SK-N-SH (cell line): ENCODE data around the gene TRIM65. TPM values are rescaled to one million over a fixed set of nuclear protein-coding genes. Genes with fewer than 3 reads are reported as not detected.

ENCODE experiments used
- CTCF ChIA-PET: fragments of 300-600, 350-600 bp; formaldehyde crosslinking; extraction: SDS; loops from one replicate; lab custom pipeline; 2021; lab: Yijun Ruan, JAX
- POLR2A ChIA-PET: fragments of 350-600 bp; sonication (Branson Sonifier 250); formaldehyde crosslinking; extraction: SDS; loops from one replicate; lab custom pipeline; 2020; ENCODE audit warnings: antibody characterized with exemption, inconsistent platforms; lab: Yijun Ruan, JAX
- DNase-seq: peaks from one replicate; pipeline ENCODE4 v3.0.0; 2012
- H2AFZ ChIP-seq: fragments of 200-600 bp; sonication (generic); 2 replicates; pipeline ENCODE4 v1.8.1; 2016; ENCODE audit warnings: antibody characterized with exemption, mild to moderate bottlenecking, low read depth
- H3F3A ChIP-seq: fragments of 200-600 bp; sonication (generic); replicated peaks from 2 replicates; pipeline ENCODE3; 2016; ENCODE audit warnings: antibody characterized with exemption, mild to moderate bottlenecking; ENCODE audit not compliant: insufficient read depth
- H3K27ac ChIP-seq, 2 experiments: fragments of 200-500 bp in 1 of 2; fragments of 200-600 bp in 1 of 2; sonication (Bioruptor generic) in 1 of 2; sonication (generic), shearing (Covaris generic) in 1 of 2; 2 replicates each; pipeline versions ENCODE4 v1.5.1 to v1.6.1; 2014 to 2016; ENCODE audit warnings: low read depth in 2 of 2, inconsistent platforms in 1 of 2, low read length in 1 of 2, mild to moderate bottlenecking in 1 of 2, mixed read lengths in 1 of 2
- H3K27me3 ChIP-seq: fragments of 200-600 bp; sonication (generic), shearing (Covaris generic); 2 replicates; pipeline ENCODE4 v1.6.1; 2016; ENCODE audit warnings: mixed run types; ENCODE audit not compliant: insufficient read depth
- H3K36me3 ChIP-seq, 2 experiments: fragments of 200-500 bp in 1 of 2; fragments of 200-600 bp in 1 of 2; sonication (Bioruptor generic) in 1 of 2; sonication (generic) in 1 of 2; replicated peaks in 1 of 2; 2 replicates each; pipeline versions ENCODE3 to v1.5.1; 2014 to 2016; ENCODE audit warnings: low read length in 1 of 2, mild to moderate bottlenecking in 1 of 2; ENCODE audit not compliant: insufficient read depth in 2 of 2, control insufficient read depth in 1 of 2
- H3K4me1 ChIP-seq, 2 experiments: fragments of 200-500 bp in 1 of 2; fragments of 200-600 bp in 1 of 2; sonication (Bioruptor generic) in 1 of 2; sonication (generic), shearing (Covaris generic) in 1 of 2; 2 replicates each; pipeline versions ENCODE4 v1.5.1 to v1.6.1; 2014 to 2016; ENCODE audit warnings: low read depth in 1 of 2, low read length in 1 of 2, mixed run types in 1 of 2; ENCODE audit not compliant: insufficient read depth in 2 of 2, control insufficient read depth in 1 of 2
- H3K4me2 ChIP-seq: fragments of 200-600 bp; sonication (generic), shearing (Covaris generic); 2 replicates; pipeline ENCODE4 v1.6.1; 2017; ENCODE audit warnings: mixed run types
- H3K4me3 ChIP-seq, 2 experiments: fragments of 200-500 bp in 1 of 2; fragments of 200-600 bp in 1 of 2; sonication (Bioruptor generic) in 1 of 2; sonication (generic), shearing (Covaris generic) in 1 of 2; 2 replicates each; pipeline versions ENCODE4 v1.5.1 to v1.8.1; 2014 to 2016; ENCODE audit warnings: low read depth in 2 of 2, inconsistent platforms in 1 of 2, low read length in 1 of 2, mild to moderate bottlenecking in 1 of 2, mixed read lengths in 1 of 2, moderate library complexity in 1 of 2
- H3K79me2 ChIP-seq: fragments of 200-600 bp; sonication (generic); 2 replicates; pipeline ENCODE4 v1.8.1; 2017; ENCODE audit warnings: mild to moderate bottlenecking; ENCODE audit not compliant: insufficient read depth
- H3K9ac ChIP-seq: fragments of 200-600 bp; sonication (generic); 2 replicates; pipeline ENCODE4 v1.6.1; 2017; ENCODE audit warnings: mixed run types
- H3K9me2 ChIP-seq: fragments of 200-600 bp; sonication (generic); 2 replicates; pipeline ENCODE4 v1.6.1; 2017; ENCODE audit warnings: mixed run types
- H3K9me3 ChIP-seq: fragments of 200-600 bp; sonication (generic); 2 replicates; pipeline ENCODE4 v1.6.1; 2017; ENCODE audit warnings: mixed run types, mild to moderate bottlenecking, moderate library complexity
- H4K20me1 ChIP-seq: fragments of 200-600 bp; sonication (generic); 2 replicates; pipeline ENCODE4 v1.6.1; 2017; ENCODE audit warnings: mild to moderate bottlenecking, mixed run types; ENCODE audit not compliant: insufficient read depth
- CHD2 ChIP-seq: fragments of 150-350 bp; IDR thresholded peaks from 2 replicates; pipeline ENCODE4 v1.6.1; 2018; ENCODE audit warnings: low read length; ENCODE audit not compliant: partially characterized antibody
- ELF1 ChIP-seq: IDR thresholded peaks from 2 replicates; pipeline ENCODE4 v1.4.0; 2012
- EP300 ChIP-seq, 2 experiments: IDR thresholded peaks; 2 replicates each; pipeline versions ENCODE4 v1.4.0 to v1.6.1; 2012; ENCODE audit warnings: borderline replicate concordance in 1 of 2, low read depth in 1 of 2, low read length in 1 of 2
- EZH2phosphoT487 ChIP-seq: fragments of 200-600 bp; sonication (generic); IDR thresholded peaks from 2 replicates; pipeline ENCODE4 v1.6.1; 2017; ENCODE audit warnings: low read depth, mixed run types, mild to moderate bottlenecking, antibody characterized with exemption, moderate library complexity, borderline replicate concordance
- FOXM1 ChIP-seq: IDR thresholded peaks from 2 replicates; pipeline ENCODE4 v1.4.0; 2012; ENCODE audit warnings: low read depth, mild to moderate bottlenecking
- GABPA ChIP-seq: IDR thresholded peaks from 2 replicates; pipeline ENCODE4 v1.4.0; 2012; ENCODE audit warnings: low read depth, mild to moderate bottlenecking
- GATA2 ChIP-seq: sonication (generic); formaldehyde crosslinking; IDR thresholded peaks from 2 replicates; pipeline ENCODE4 v1.5.0; 2020; ENCODE audit warnings: mild to moderate bottlenecking, missing genetic modification reagents
- MEF2A ChIP-seq: IDR thresholded peaks from 2 replicates; pipeline ENCODE4 v1.4.0; 2012; ENCODE audit warnings: low read depth, borderline replicate concordance
- NFIC ChIP-seq: IDR thresholded peaks from 2 replicates; pipeline ENCODE4 v1.4.0; 2012; ENCODE audit warnings: borderline replicate concordance
- NRF1 ChIP-seq: IDR thresholded peaks from 2 replicates; pipeline ENCODE4 v1.6.1; 2012; ENCODE audit warnings: low read depth, mild to moderate bottlenecking, low read length
- POLR2AphosphoS5 ChIP-seq: IDR thresholded peaks from 2 replicates; pipeline ENCODE4 v1.6.1; 2012; ENCODE audit warnings: low read depth, low read length
- RAD21 ChIP-seq: IDR thresholded peaks from 2 replicates; pipeline ENCODE4 v1.6.1; 2012; ENCODE audit warnings: mild to moderate bottlenecking, low read length
- RCOR1 ChIP-seq: fragments of 150-350 bp; IDR thresholded peaks from 2 replicates; pipeline ENCODE4 v1.6.1; 2017; ENCODE audit warnings: antibody characterized with exemption, low read length
- RFX5 ChIP-seq: IDR thresholded peaks from 2 replicates; pipeline ENCODE4 v1.6.1; 2012; ENCODE audit warnings: mild to moderate bottlenecking, improper control_type of control experiment, low read length
- RXRA ChIP-seq: IDR thresholded peaks from 2 replicates; pipeline ENCODE4 v1.4.0; 2012; ENCODE audit warnings: low read depth, mild to moderate bottlenecking, borderline replicate concordance
- SIN3A ChIP-seq: IDR thresholded peaks from 2 replicates; pipeline ENCODE4 v1.6.1; 2012; ENCODE audit warnings: low read depth, mild to moderate bottlenecking, low read length, moderate library complexity, borderline replicate concordance
- SMC3 ChIP-seq: IDR thresholded peaks from 2 replicates; pipeline ENCODE4 v1.6.1; 2012; ENCODE audit warnings: low read depth, low read length, improper control_type of control experiment
- TAF1 ChIP-seq: IDR thresholded peaks from 2 replicates; pipeline ENCODE4 v1.6.1; 2012; ENCODE audit warnings: low read depth, mild to moderate bottlenecking, low read length, moderate library complexity, borderline replicate concordance
- TCF12 ChIP-seq: IDR thresholded peaks from 2 replicates; pipeline ENCODE4 v1.4.0; 2012
- YY1 ChIP-seq: IDR thresholded peaks from 2 replicates; pipeline ENCODE4 v1.4.0; 2012; ENCODE audit warnings: low read depth, mild to moderate bottlenecking
- WGBS: methylation state at CpG from one replicate; pipeline ENCODE4 v1.1.6; 2017; ENCODE audit warnings: low lambda C conversion rate; 5-methylcytosine and 5-hydroxymethylcytosine counted together
- polyA plus RNA-seq, 3 experiments: library from polyadenylated mRNA; depleted of rRNA; stranded (reverse); fragments of >200 nt; gene quantifications; 2 replicates each; pipeline ENCODE4 v1.2.3, GENCODE V29; 2012
- TF ChIP-seq, protein P1 (sequence below): fragments of 200-600 bp; sonication (generic); IDR thresholded peaks from 2 replicates; pipeline ENCODE4 v1.6.1; 2017; ENCODE audit warnings: antibody characterized with exemption, mild to moderate bottlenecking, moderate library complexity
- TF ChIP-seq, protein P2 (sequence below): IDR thresholded peaks from 2 replicates; pipeline ENCODE4; 2012
- TF ChIP-seq, protein P3 (sequence below): IDR thresholded peaks from 2 replicates; pipeline ENCODE4 v1.4.0; 2012; ENCODE audit warnings: low read depth, borderline replicate concordance
- TF ChIP-seq, protein P4 (sequence below): fragments of 150-350 bp; IDR thresholded peaks from 2 replicates; pipeline ENCODE4 v1.6.1; 2016; ENCODE audit warnings: mild to moderate bottlenecking, low read depth, low read length

TRIM65 gene
- polyA plus RNA-seq, 1 of the 3 experiments (the other 2 are of a cell fraction) = 13.1 TPM

DNA sequence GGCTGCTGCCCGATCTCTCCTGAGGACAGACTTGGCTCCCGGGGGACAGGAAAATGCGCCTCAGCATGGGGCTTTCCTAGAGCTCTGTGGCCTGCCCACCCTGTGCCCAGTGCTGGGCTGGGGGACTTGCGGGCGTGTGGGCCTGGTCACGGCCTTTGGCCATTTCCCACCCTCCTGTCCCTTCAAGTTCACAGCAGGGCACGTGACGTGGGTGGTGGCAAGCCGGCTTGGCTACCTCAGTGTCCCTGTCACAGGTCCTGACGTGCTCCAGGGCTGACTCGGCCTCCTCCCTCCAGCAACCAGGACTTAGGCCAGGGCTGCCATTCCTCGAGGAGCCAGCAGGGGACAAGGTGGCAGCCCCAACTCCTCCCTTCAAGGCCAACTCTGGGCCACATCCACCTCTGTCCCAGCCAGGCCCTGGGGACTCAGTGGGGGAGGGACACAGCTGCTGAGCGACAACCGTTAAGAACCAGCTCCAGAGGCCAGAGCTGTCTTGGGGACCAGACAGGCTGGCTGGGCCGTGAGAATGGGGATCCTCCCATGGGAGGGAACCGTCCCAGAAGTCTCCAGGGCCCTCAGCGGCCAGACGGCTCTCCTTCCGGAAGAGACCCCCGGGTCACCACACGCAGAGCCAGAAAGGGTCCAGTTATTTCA, 51.6 kb downstream of the TRIM65 start:
- no peak overlapping the region for H3K4me2 ChIP-seq
- CTCF ChIA-PET = interaction anchor here (0.6 to 16.1 kb wide), 33 partner anchors 11 to 836 kb away, joined by 3 to 326 read pairs (median 4); partner anchors contain the start of genes GALK1, TRIM47, TRIM65 and UNK

More for the DNA sequence above, 51.6 kb downstream of the TRIM65 start:
- H3K36me3 ChIP-seq = peaks cover 14 to 44% of the 10 kb centered on the region in 2 experiments
- POLR2A ChIA-PET = interaction anchor here (1.4 to 4.8 kb wide), 8 partner anchors 10 to 67 kb away, joined by 3 to 38 read pairs (median 10); partner anchors contain the start of genes UNK and WBP2
- no peak overlapping the region for H3K9ac ChIP-seq
- 74% methylated on average over 19 of the region's 21 CpGs for WGBS
- H4K20me1 ChIP-seq = no peaks in the 10 kb centered on the region
- H3K9me2 ChIP-seq = no peaks in the 10 kb centered on the region
- H3K4me1 ChIP-seq = peaks cover 4 to 34% of the 10 kb centered on the region in 2 experiments; a peak in 3 of 4 replicates
- no peaks in the 10 kb centered on the region for H3K9me3 ChIP-seq
- peak; percentile 93 for DNase-seq
- peak overlapping the region in 1 of 2 experiments; percentile 93; a peak in 2 of 4 replicates for H3K27ac ChIP-seq
- no peak overlapping the region for H2AFZ ChIP-seq
- no peak overlapping the region for H3K4me3 ChIP-seq
- TF ChIP-seq, protein P1, sequence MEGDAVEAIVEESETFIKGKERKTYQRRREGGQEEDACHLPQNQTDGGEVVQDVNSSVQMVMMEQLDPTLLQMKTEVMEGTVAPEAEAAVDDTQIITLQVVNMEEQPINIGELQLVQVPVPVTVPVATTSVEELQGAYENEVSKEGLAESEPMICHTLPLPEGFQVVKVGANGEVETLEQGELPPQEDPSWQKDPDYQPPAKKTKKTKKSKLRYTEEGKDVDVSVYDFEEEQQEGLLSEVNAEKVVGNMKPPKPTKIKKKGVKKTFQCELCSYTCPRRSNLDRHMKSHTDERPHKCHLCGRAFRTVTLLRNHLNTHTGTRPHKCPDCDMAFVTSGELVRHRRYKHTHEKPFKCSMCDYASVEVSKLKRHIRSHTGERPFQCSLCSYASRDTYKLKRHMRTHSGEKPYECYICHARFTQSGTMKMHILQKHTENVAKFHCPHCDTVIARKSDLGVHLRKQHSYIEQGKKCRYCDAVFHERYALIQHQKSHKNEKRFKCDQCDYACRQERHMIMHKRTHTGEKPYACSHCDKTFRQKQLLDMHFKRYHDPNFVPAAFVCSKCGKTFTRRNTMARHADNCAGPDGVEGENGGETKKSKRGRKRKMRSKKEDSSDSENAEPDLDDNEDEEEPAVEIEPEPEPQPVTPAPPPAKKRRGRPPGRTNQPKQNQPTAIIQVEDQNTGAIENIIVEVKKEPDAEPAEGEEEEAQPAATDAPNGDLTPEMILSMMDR = peak; percentile 70
- TF ChIP-seq POLR2AphosphoS5 (peak; percentile 35; the same call in 1 of the 2 replicates), RCOR1 (no peak), CHD2 (peak; percentile 48), RXRA (no peak), NRF1 (no peak), FOXM1 (no peak), EZH2phosphoT487 (no peak), GATA2 (no peak), MEF2A (no peak), RFX5 (no peak), SIN3A (no peak), TAF1 (no peak), NFIC (no peak), TCF12 (no peak), EP300 (IDR thresholded peaks at IDR 0.05; ENCODE audit: borderline replicate concordance in 1 of 2, low read depth in 1 of 2, low read length in 1 of 2) (peak in 1 of 2 experiments; percentile 55; a peak in 1 of 4 replicates), YY1 (no peak), RAD21 (peak; percentile 44), GABPA (no peak), SMC3 (peak; percentile 28; the same call in 1 of the 2 replicates), ELF1 (no peak)
- TF ChIP-seq, protein P2, sequence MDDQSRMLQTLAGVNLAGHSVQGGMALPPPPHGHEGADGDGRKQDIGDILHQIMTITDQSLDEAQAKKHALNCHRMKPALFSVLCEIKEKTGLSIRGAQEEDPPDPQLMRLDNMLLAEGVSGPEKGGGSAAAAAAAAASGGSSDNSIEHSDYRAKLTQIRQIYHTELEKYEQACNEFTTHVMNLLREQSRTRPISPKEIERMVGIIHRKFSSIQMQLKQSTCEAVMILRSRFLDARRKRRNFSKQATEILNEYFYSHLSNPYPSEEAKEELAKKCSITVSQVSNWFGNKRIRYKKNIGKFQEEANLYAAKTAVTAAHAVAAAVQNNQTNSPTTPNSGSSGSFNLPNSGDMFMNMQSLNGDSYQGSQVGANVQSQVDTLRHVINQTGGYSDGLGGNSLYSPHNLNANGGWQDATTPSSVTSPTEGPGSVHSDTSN = no peak
- TF ChIP-seq, protein P3, sequence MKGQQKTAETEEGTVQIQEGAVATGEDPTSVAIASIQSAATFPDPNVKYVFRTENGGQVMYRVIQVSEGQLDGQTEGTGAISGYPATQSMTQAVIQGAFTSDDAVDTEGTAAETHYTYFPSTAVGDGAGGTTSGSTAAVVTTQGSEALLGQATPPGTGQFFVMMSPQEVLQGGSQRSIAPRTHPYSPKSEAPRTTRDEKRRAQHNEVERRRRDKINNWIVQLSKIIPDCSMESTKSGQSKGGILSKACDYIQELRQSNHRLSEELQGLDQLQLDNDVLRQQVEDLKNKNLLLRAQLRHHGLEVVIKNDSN = no peak
- TF ChIP-seq, protein P4, sequence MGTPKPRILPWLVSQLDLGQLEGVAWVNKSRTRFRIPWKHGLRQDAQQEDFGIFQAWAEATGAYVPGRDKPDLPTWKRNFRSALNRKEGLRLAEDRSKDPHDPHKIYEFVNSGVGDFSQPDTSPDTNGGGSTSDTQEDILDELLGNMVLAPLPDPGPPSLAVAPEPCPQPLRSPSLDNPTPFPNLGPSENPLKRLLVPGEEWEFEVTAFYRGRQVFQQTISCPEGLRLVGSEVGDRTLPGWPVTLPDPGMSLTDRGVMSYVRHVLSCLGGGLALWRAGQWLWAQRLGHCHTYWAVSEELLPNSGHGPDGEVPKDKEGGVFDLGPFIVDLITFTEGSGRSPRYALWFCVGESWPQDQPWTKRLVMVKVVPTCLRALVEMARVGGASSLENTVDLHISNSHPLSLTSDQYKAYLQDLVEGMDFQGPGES = no peak
- H3K79me2 ChIP-seq = no peaks in the 10 kb centered on the region
- no peaks in the 10 kb centered on the region for H3K27me3 ChIP-seq
- H3F3A ChIP-seq = no peaks in the 10 kb centered on the region
